ENCODE measurements around the gene COL28A1. TPM values are rescaled to one million over a fixed set of nuclear protein-coding genes. Genes with fewer than 3 reads are reported as not detected.

The COL28A1 gene
- polyA plus RNA-seq, 3 donors, result not detected

DNA sequence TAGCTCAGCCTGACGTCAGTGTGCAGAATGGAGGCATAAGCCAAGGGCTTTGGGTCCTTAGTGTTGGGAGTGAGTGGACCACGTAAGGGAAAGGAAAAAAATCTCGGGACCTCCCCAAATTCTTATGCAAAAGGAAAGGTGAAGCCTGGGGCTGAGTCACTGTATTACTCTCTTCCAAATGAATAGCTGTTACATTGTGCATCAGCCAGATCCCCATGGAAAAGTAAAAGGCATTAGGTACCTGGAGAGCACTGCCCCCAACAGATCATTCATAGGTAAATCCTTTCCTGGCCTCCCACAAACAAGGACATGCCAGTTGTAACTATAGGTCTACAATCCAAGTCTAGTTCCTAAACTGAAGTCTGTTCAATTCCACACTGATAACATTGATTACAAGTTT lies 182.8 kb downstream of the COL28A1 start:
- TF ChIP-seq, protein P1, sequence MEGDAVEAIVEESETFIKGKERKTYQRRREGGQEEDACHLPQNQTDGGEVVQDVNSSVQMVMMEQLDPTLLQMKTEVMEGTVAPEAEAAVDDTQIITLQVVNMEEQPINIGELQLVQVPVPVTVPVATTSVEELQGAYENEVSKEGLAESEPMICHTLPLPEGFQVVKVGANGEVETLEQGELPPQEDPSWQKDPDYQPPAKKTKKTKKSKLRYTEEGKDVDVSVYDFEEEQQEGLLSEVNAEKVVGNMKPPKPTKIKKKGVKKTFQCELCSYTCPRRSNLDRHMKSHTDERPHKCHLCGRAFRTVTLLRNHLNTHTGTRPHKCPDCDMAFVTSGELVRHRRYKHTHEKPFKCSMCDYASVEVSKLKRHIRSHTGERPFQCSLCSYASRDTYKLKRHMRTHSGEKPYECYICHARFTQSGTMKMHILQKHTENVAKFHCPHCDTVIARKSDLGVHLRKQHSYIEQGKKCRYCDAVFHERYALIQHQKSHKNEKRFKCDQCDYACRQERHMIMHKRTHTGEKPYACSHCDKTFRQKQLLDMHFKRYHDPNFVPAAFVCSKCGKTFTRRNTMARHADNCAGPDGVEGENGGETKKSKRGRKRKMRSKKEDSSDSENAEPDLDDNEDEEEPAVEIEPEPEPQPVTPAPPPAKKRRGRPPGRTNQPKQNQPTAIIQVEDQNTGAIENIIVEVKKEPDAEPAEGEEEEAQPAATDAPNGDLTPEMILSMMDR (IDR thresholded peaks at IDR 0.05), result no peak
- Mint-ChIP-seq H3K36me3 (no peaks in the 10 kb centered on the region), H3K27ac (no peak overlapping the region), H3K9me3 (peaks cover 0 to 4% (median 0%) of the 10 kb centered on the region in 7 donors), H3K27me3 (ENCODE audit: low read depth in 3 of 3) (peaks cover 0 to 2% (median 2%) of the 10 kb centered on the region in 3 donors), H3K4me1 (no peaks in the 10 kb centered on the region), H3K4me3 (no peak overlapping the region)
- no peaks in the 10 kb centered on the region for H3K27me3 ChIP-seq (ENCODE audit: control insufficient read depth in 2 of 2, insufficient read depth in 2 of 2, low read length in 2 of 2)
- WGBS (ENCODE audit: insufficient coverage), result no CpG with 5 or more reads among the region's 3 CpGs
- intact Hi-C loops (cut with micrococcal nuclease), result no loop called here
- no peaks in the 10 kb centered on the region for H3K9me3 ChIP-seq (replicated peaks in 1 of 2; ENCODE audit: control insufficient read depth in 1 of 2, insufficient read depth in 1 of 2, low read length in 2 of 2)
- H2AFZ ChIP-seq (ENCODE audit: insufficient read depth, low read depth, low read length, poor library complexity, severe bottlenecking), result no peak overlapping the region
- H3K36me3 ChIP-seq (replicated peaks in 1 of 2; ENCODE audit: control insufficient read depth in 1 of 2, insufficient read depth in 2 of 2, low read length in 2 of 2), result no peaks in the 10 kb centered on the region
- no peaks in the 10 kb centered on the region for H4K20me1 ChIP-seq (ENCODE audit: insufficient read depth, low read length)
- H3K4me1 ChIP-seq (ENCODE audit: control insufficient read depth in 1 of 2, insufficient read depth in 2 of 2, low read length in 2 of 2), result no peaks in the 10 kb centered on the region
- no peak overlapping the region for H3K27ac ChIP-seq (ENCODE audit: low read depth in 1 of 2, low read length in 2 of 2)
- no peaks in the 10 kb centered on the region for H3K79me2 ChIP-seq (ENCODE audit: insufficient read depth, low read length)
- no peak overlapping the region for H3K4me2 ChIP-seq (replicated peaks; ENCODE audit: extremely low read depth, low read length, poor library complexity, severe bottlenecking)
- H3K4me3 ChIP-seq (replicated peaks in 1 of 3; ENCODE audit: low read depth in 2 of 3, low read length in 3 of 3), result no peak overlapping the region
- no peak overlapping the region for H3K9ac ChIP-seq (ENCODE audit: insufficient read depth, low read length, poor library complexity, severe bottlenecking)
- DNase-seq, result no peak

DNA sequence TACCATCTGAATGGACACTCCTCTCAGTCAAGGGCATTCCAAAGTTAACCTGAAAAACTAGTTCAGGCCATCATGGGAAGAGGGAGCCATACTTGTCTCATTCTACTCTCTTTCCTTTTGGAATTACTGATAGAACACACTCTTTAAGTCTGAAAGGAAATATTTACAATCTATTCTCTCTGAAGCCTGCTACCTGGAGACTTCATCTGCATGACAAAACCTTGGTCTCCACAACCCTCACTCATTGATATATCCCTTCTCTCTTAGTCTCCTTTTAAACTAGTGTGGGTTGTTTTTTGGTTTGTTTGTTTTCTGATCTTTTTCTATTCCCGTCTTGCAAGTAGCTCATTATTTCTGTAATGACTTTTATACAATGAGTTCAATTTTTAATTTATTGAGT lies 183.8 kb downstream of the COL28A1 start:
- TF ChIP-seq, protein P1 (IDR thresholded peaks at IDR 0.05), result no peak
- no peaks in the 10 kb centered on the region for H4K20me1 ChIP-seq (ENCODE audit: insufficient read depth, low read length)
- no peaks in the 10 kb centered on the region for H3K36me3 ChIP-seq (replicated peaks in 1 of 2; ENCODE audit: control insufficient read depth in 1 of 2, insufficient read depth in 2 of 2, low read length in 2 of 2)
- no peaks in the 10 kb centered on the region for H3K79me2 ChIP-seq (ENCODE audit: insufficient read depth, low read length)
- Mint-ChIP-seq H3K9me3 (peaks cover 0 to 3% (median 2%) of the 10 kb centered on the region in 7 donors), H3K36me3 (no peaks in the 10 kb centered on the region), H3K27me3 (ENCODE audit: low read depth in 3 of 3) (peaks cover 0 to 3% (median 2%) of the 10 kb centered on the region in 3 donors), H3K4me3 (no peak overlapping the region), H3K4me1 (no peaks in the 10 kb centered on the region), H3K27ac (no peak overlapping the region)
- H3K27me3 ChIP-seq (ENCODE audit: control insufficient read depth in 2 of 2, insufficient read depth in 2 of 2, low read length in 2 of 2), result no peaks in the 10 kb centered on the region
- intact Hi-C loops (cut with micrococcal nuclease), result no loop called here
- no peaks in the 10 kb centered on the region for H3K9me3 ChIP-seq (replicated peaks in 1 of 2; ENCODE audit: control insufficient read depth in 1 of 2, insufficient read depth in 1 of 2, low read length in 2 of 2)
- no peak overlapping the region for H3K27ac ChIP-seq (ENCODE audit: low read depth in 1 of 2, low read length in 2 of 2)
- no peaks in the 10 kb centered on the region for H3K4me1 ChIP-seq (ENCODE audit: control insufficient read depth in 1 of 2, insufficient read depth in 2 of 2, low read length in 2 of 2)
- H3K4me3 ChIP-seq (replicated peaks in 1 of 3; ENCODE audit: low read depth in 2 of 3, low read length in 3 of 3), result no peak overlapping the region
- H3K9ac ChIP-seq (ENCODE audit: insufficient read depth, low read length, poor library complexity, severe bottlenecking), result no peak overlapping the region
- WGBS (ENCODE audit: insufficient coverage), result no CpG with 5 or more reads among the region's 1 CpG
- no peak overlapping the region for H3K4me2 ChIP-seq (replicated peaks; ENCODE audit: extremely low read depth, low read length, poor library complexity, severe bottlenecking)
- DNase-seq, result no peak
- H2AFZ ChIP-seq (ENCODE audit: insufficient read depth, low read depth, low read length, poor library complexity, severe bottlenecking), result no peak overlapping the region
